ENCODE data around the gene ST14.

The ST14 gene

GRCh38 chr11:130159657-130160497 is at the start of gene ST14:
Gene ST14, plus strand, starts transcription at chr11:130159782. Its CDS starts 198 bp downstream, at chr11:130159980.
- DNase-seq = no peak

- no peak for DNase-seq
Measured at GRCh38 chr11:130110339-130111108, 49.1 kb upstream of the ST14 start.

- no peak for DNase-seq
Measured at GRCh38 chr11:130112071-130112830, 47.3 kb upstream of the ST14 start.

- no peak for DNase-seq
Measured at GRCh38 chr11:130114281-130114680, 45.3 kb upstream of the ST14 start.

- DNase-seq = no peak
Measured at GRCh38 chr11:130114726-130115125, 44.9 kb upstream of the ST14 start.

GRCh38 chr11:130115218-130115617 is 44.4 kb upstream of the ST14 start:
- DNase-seq = no peak

GRCh38 chr11:130118165-130118564 is 41.4 kb upstream of the ST14 start:
- DNase-seq = no peak

GRCh38 chr11:130118636-130119387 is 40.8 kb upstream of the ST14 start:
- no peak for DNase-seq

- no peak for DNase-seq
Measured at GRCh38 chr11:130120045-130120444, 39.5 kb upstream of the ST14 start.

GRCh38 chr11:130121445-130121978 is 38.1 kb upstream of the ST14 start:
- no peak for DNase-seq

- DNase-seq = no peak
Measured at GRCh38 chr11:130122141-130122575, 37.4 kb upstream of the ST14 start.

- DNase-seq = no peak
Measured at GRCh38 chr11:130123414-130124040, 36.1 kb upstream of the ST14 start.

- DNase-seq = peak; percentile 88
Measured at GRCh38 chr11:130124096-130124495, 35.5 kb upstream of the ST14 start.

- no peak for DNase-seq
Measured at GRCh38 chr11:130125638-130126037, 33.9 kb upstream of the ST14 start.

GRCh38 chr11:130126516-130126915 is 33.1 kb upstream of the ST14 start:
- DNase-seq = no peak

- no peak for DNase-seq
Measured at GRCh38 chr11:130127509-130127908, 32.1 kb upstream of the ST14 start.

- no peak for DNase-seq
Measured at GRCh38 chr11:130128626-130129025, 31.0 kb upstream of the ST14 start.

GRCh38 chr11:130129922-130130321 is 29.7 kb upstream of the ST14 start:
- DNase-seq = no peak

GRCh38 chr11:130131961-130132850 is 27.4 kb upstream of the ST14 start:
- DNase-seq = no peak

GRCh38 chr11:130133716-130134115 is 25.9 kb upstream of the ST14 start:
- DNase-seq = no peak

GRCh38 chr11:130136107-130136506 is 23.5 kb upstream of the ST14 start:
- no peak for DNase-seq
